BLaER1 treated with 17β-estradiol and CSF1 and Interleukin-3, amounts not matched to agents 10 nM and 100 nM (cell line): ENCODE data around the gene MYO10.

Experiments
- H3K27ac ChIP-seq, 11 experiments: shearing (Covaris generic); formaldehyde crosslinking; 2 replicates each; pipeline ENCODE4 v1.8.1; 2022
- H3K27me3 ChIP-seq, 11 experiments: shearing (Covaris generic); formaldehyde crosslinking; 2 replicates each; pipeline ENCODE4 v1.8.1; 2022
- H3K36me3 ChIP-seq, 11 experiments: shearing (Covaris generic); formaldehyde crosslinking; 2 replicates each; pipeline ENCODE4 v1.8.1; 2022
- H3K4me1 ChIP-seq, 10 experiments: shearing (Covaris generic); formaldehyde crosslinking; 2 replicates each; pipeline ENCODE4 v1.8.1; 2022
- H3K4me2 ChIP-seq, 11 experiments: shearing (Covaris generic); formaldehyde crosslinking; 2 replicates each; pipeline ENCODE4 v1.8.1; 2022
- H3K4me3 ChIP-seq, 10 experiments: shearing (Covaris generic); formaldehyde crosslinking; 2 replicates each; pipeline ENCODE4 v1.8.1; 2022
- H3K9ac ChIP-seq, 11 experiments: shearing (Covaris generic); formaldehyde crosslinking; 2 replicates each; pipeline ENCODE4 v1.8.1; 2022
- H3K9me3 ChIP-seq, 11 experiments: shearing (Covaris generic); formaldehyde crosslinking; replicated peaks in 1 of 11; 2 replicates each; pipeline ENCODE4 v1.8.1; 2022
- H4K20me1 ChIP-seq, 11 experiments: shearing (Covaris generic); formaldehyde crosslinking; 2 replicates each; pipeline ENCODE4 v1.8.1; 2022
- Cebpa-rat ChIP-seq, 11 experiments: shearing (Covaris generic); IDR thresholded peaks; 2 replicates each; pipeline ENCODE4 v1.8.1; 2022

The MYO10 gene

DNA sequence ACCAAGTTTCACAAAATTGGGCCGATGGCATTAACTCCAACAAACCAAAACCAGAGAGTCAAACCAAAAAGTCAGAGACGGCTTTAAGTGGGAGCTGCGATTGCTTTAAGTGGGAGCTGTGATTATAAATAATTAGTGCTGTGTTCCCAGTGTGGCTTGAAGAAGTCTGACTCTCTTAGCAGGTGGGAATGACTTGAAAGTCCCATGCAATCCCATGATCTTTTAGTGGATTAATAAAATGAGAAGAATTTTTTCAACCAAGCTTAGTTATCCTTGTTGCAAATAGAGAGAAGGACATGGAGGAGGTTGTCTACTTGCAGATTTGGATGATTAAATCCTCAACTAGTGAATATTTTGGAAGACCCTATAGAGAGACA is 68.5 kb downstream of the MYO10 start:
- Histone ChIP-seq H3K4me2 (no peak overlapping the region), H3K36me3 (no peaks in the 10 kb centered on the region; a peak in 1 of 22 replicates), H3K27ac (no peak overlapping the region), H4K20me1 (no peaks in the 10 kb centered on the region; a peak in 1 of 22 replicates), H3K9ac (no peak overlapping the region), H3K4me3 (no peak overlapping the region), H3K4me1 (peaks cover 0 to 12% (median 8%) of the 10 kb centered on the region in 10 experiments; a peak in 17 of 20 replicates), H3K9me3 (peaks cover 17 to 35% (median 23%) of the 10 kb centered on the region in 11 experiments), H3K27me3 (no peaks in the 10 kb centered on the region)
- no peak for TF ChIP-seq Cebpa-rat (IDR thresholded peaks at IDR 0.05)

GRCh38 chr5:16866795-16867576 is 69.1 kb downstream of the MYO10 start:
- Histone ChIP-seq H4K20me1 (no peaks in the 10 kb centered on the region; a peak in 1 of 22 replicates), H3K4me2 (no peak overlapping the region), H3K36me3 (no peaks in the 10 kb centered on the region), H3K27ac (no peak overlapping the region), H3K9me3 (peaks cover 11 to 29% (median 17%) of the 10 kb centered on the region in 11 experiments), H3K9ac (no peak overlapping the region), H3K4me3 (no peak overlapping the region), H3K4me1 (peaks cover 0 to 16% (median 10%) of the 10 kb centered on the region in 10 experiments; a peak in 17 of 20 replicates), H3K27me3 (no peaks in the 10 kb centered on the region)
- no peak for TF ChIP-seq Cebpa-rat (IDR thresholded peaks at IDR 0.05)

DNA sequence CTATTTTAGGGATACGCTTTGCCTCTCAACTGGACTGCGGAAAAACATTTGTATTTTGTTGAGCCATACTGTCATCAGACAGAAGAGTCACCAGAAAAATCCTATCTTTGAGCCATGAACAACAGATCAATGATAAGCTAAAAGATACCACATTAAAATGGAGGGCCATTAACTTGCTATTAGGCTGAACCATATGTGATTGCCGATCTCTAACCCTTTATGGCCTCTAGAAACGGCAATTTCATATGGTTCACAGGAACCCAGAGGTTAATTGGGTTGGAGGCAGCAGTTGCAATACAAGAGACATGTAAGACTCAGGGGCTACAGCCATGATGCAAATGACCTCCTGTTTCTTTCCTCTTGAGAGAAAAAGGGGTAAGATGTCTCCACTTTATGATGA is 69.8 kb downstream of the MYO10 start:
- H3K9ac ChIP-seq: no peak overlapping the region
- H3K4me2 ChIP-seq: no peak overlapping the region
- no peaks in the 10 kb centered on the region for H3K36me3 ChIP-seq
- H3K27ac ChIP-seq: no peak overlapping the region
- no peaks in the 10 kb centered on the region; a peak in 1 of 22 replicates for H4K20me1 ChIP-seq
- no peak overlapping the region for H3K4me3 ChIP-seq
- peaks cover 0 to 16% (median 10%) of the 10 kb centered on the region in 10 experiments; a peak in 17 of 20 replicates for H3K4me1 ChIP-seq
- no peaks in the 10 kb centered on the region for H3K27me3 ChIP-seq
- no peak for TF ChIP-seq Cebpa-rat (IDR thresholded peaks at IDR 0.05)
- peaks cover 4 to 22% (median 10%) of the 10 kb centered on the region in 11 experiments for H3K9me3 ChIP-seq

DNA sequence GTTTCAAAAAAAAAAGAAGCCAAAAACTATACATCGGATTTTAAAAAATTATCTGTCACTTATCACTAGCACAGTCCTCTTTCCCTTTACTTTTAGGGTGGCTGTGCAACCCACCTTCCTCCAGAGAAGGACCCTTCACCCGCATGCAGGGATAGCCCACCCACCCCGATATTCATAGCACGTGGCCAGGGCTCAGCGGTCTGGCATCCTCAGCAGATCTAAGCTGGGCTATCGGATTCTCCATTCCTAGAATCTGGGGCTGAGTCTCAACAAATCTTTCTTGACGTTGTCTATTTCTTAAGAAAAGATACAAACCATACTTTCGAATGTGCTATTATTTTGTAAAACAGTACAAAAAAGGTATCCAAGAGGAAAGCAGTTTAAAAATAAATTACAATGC is 70.9 kb downstream of the MYO10 start:
- H4K20me1 ChIP-seq: no peaks in the 10 kb centered on the region; a peak in 1 of 22 replicates
- peaks cover 0 to 11% (median 2%) of the 10 kb centered on the region in 11 experiments; a peak in 8 of 22 replicates for H3K9me3 ChIP-seq
- H3K4me1 ChIP-seq: peaks cover 0 to 21% (median 14%) of the 10 kb centered on the region in 10 experiments; a peak in 17 of 20 replicates
- no peak overlapping the region for H3K4me2 ChIP-seq
- no peak overlapping the region for H3K4me3 ChIP-seq
- H3K27me3 ChIP-seq: no peaks in the 10 kb centered on the region
- H3K36me3 ChIP-seq: no peaks in the 10 kb centered on the region
- no peak overlapping the region for H3K9ac ChIP-seq
- no peak for TF ChIP-seq Cebpa-rat (IDR thresholded peaks at IDR 0.05)
- H3K27ac ChIP-seq: no peak overlapping the region

- Histone ChIP-seq H3K36me3 (no peaks in the 10 kb centered on the region), H3K4me1 (peaks cover 0 to 26% (median 19%) of the 10 kb centered on the region in 10 experiments; a peak in 17 of 20 replicates), H3K9ac (no peak overlapping the region), H4K20me1 (no peaks in the 10 kb centered on the region; a peak in 1 of 22 replicates), H3K27me3 (no peaks in the 10 kb centered on the region), H3K4me3 (no peak overlapping the region), H3K4me2 (no peak overlapping the region), H3K27ac (no peak overlapping the region), H3K9me3 (peaks cover 0 to 9% (median 0%) of the 10 kb centered on the region in 11 experiments; a peak in 5 of 22 replicates)
- TF ChIP-seq Cebpa-rat (IDR thresholded peaks at IDR 0.05): no peak
Observed at GRCh38 chr5:16864631-16865131, 71.4 kb downstream of the MYO10 start.

DNA sequence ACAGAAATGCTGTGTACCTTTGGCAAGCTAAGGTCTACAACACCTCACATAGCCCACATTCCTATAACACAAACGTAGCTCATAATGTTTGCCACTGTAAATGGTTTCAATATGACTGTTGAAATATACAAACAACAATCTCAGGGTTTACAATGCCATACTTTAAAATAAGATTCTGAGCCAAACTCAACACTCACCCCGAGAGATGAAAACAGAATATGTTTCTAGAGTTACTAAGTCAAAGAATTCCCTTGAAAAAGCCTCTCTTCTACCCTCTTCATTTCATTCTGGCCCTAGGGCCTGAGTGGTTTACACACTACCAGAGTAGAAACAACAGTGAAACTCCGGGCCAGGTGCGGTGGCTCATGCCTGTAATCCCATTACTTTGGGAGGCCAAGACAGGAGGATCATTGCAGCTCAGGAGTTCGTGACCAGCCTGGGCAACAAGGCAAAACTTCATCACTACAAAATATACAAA is 72.6 kb downstream of the MYO10 start:
- Histone ChIP-seq H3K27ac (peak overlapping the region in 1 of 11 experiments; percentile 19; a peak in 2 of 22 replicates), H4K20me1 (no peaks in the 10 kb centered on the region; a peak in 1 of 22 replicates)

DNA sequence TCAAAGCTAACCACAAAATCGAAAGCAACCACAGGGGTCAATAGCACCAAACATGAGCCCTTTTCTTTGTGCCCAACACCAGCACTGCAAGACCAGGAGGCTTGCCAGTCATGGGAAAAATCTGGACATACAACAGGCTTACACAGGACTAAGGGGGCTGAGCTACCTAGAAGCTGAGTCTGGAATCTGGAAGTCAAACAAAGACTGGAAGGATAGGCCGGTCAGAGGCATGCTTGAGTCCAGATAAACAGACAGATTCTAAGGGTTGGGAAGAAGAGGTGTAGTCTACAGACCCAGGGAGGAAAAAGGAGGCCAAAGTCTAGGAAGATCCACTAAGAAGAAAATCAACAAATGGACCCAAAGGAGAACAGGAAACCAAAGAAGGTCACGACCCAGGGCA is 73.3 kb downstream of the MYO10 start:
- TF ChIP-seq Cebpa-rat (IDR thresholded peaks at IDR 0.05): no peak
- Histone ChIP-seq H3K4me3 (no peak overlapping the region), H3K9me3 (peaks cover 11 to 18% (median 13%) of the 10 kb centered on the region in 11 experiments), H3K36me3 (no peaks in the 10 kb centered on the region; a peak in 1 of 22 replicates), H3K27ac (peak overlapping the region in 1 of 11 experiments; percentile 19; a peak in 1 of 22 replicates), H3K4me2 (peak overlapping the region; percentile 1 to 70 (median 45); a peak in 18 of 22 replicates), H3K27me3 (no peaks in the 10 kb centered on the region), H4K20me1 (no peaks in the 10 kb centered on the region; a peak in 1 of 22 replicates), H3K9ac (no peak overlapping the region), H3K4me1 (peaks cover 0 to 32% (median 19%) of the 10 kb centered on the region in 10 experiments; a peak in 17 of 20 replicates)

More for the DNA sequence above, 72.6 kb downstream of the MYO10 start:
- H3K4me1 ChIP-seq: peaks cover 0 to 27% (median 19%) of the 10 kb centered on the region in 10 experiments; a peak in 17 of 20 replicates
- no peaks in the 10 kb centered on the region; a peak in 1 of 22 replicates for H3K36me3 ChIP-seq
- no peaks in the 10 kb centered on the region for H3K27me3 ChIP-seq
- no peak overlapping the region for H3K9ac ChIP-seq
- TF ChIP-seq Cebpa-rat (IDR thresholded peaks at IDR 0.05): no peak
- H3K4me2 ChIP-seq: peak overlapping the region in 10 of 11 experiments; percentile 1 to 70 (median 50); a peak in 9 of 22 replicates
- peaks cover 11 to 13% (median 11%) of the 10 kb centered on the region in 11 experiments for H3K9me3 ChIP-seq
- no peak overlapping the region for H3K4me3 ChIP-seq

- no peak overlapping the region for H3K9ac ChIP-seq
- H3K27ac ChIP-seq: peak overlapping the region in 1 of 11 experiments; percentile 7; a peak in 1 of 22 replicates
- peaks cover 10 to 66% (median 50%) of the 10 kb centered on the region in 10 experiments; a peak in 19 of 20 replicates for H3K4me1 ChIP-seq
- no peak overlapping the region for H3K4me3 ChIP-seq
- H3K4me2 ChIP-seq: peak overlapping the region in 2 of 11 experiments; percentile 49 to 63; a peak in 2 of 22 replicates
- peaks cover 11 to 19% (median 15%) of the 10 kb centered on the region in 11 experiments for H3K9me3 ChIP-seq
- TF ChIP-seq Cebpa-rat (IDR thresholded peaks at IDR 0.05): no peak
- H3K36me3 ChIP-seq: no peaks in the 10 kb centered on the region; a peak in 1 of 22 replicates
- H4K20me1 ChIP-seq: no peaks in the 10 kb centered on the region
- H3K27me3 ChIP-seq: no peaks in the 10 kb centered on the region
Observed at GRCh38 chr5:16859346-16859745, 76.7 kb downstream of the MYO10 start.

DNA sequence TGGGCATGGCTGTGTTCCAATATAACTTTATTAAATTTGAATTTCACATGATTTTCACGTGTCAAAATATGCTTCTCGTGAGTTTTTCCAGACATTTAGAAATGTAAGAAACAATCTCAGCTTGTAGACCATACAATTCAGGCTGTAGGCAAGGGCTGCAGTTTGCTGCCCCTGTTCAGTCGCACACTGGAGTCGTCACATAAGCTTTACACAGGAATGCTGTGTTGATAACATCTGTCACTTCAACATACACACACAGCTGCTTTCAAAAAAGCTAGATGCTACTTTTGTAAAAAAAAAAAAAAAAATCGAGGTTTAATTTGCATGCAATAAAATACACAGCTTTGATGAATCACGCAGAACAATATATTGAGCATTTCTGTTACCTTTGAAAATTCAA is 77.9 kb downstream of the MYO10 start:
- no peaks in the 10 kb centered on the region; a peak in 1 of 22 replicates for H3K36me3 ChIP-seq
- H3K4me1 ChIP-seq: peaks cover 10 to 63% (median 48%) of the 10 kb centered on the region in 10 experiments; a peak in 19 of 20 replicates
- no peak overlapping the region for H3K4me2 ChIP-seq
- peak overlapping the region in 2 of 11 experiments; percentile 49 to 71; a peak in 3 of 22 replicates for H3K27ac ChIP-seq
- no peak overlapping the region for H3K4me3 ChIP-seq
- H3K9me3 ChIP-seq: peaks cover 11 to 19% (median 15%) of the 10 kb centered on the region in 11 experiments
- no peak overlapping the region for H3K9ac ChIP-seq
- TF ChIP-seq Cebpa-rat (IDR thresholded peaks at IDR 0.05): no peak
- H4K20me1 ChIP-seq: no peaks in the 10 kb centered on the region
- H3K27me3 ChIP-seq: no peaks in the 10 kb centered on the region
